ENCODE measurements around the gene ZMYND11. TPM values are rescaled to one million over a fixed set of nuclear protein-coding genes. Genes with fewer than 3 reads are reported as not detected.
A peak's percentile ranks its signal among the peaks of the same experiment; 100 is the strongest.

Gene ZMYND11
- total and polyA plus RNA-seq, 8 donors = 11.9 to 288 (median 42.4) TPM

- DNase-seq = no peak
- Histone ChIP-seq H3K4me1 (peaks cover 0 to 6% (median 0%) of the 10 kb centered on the region in 4 donors), H3K27me3 (no peaks in the 10 kb centered on the region), H3K36me3 (peaks cover 2 to 36% (median 31%) of the 10 kb centered on the region in 4 donors), H3K27ac (no peak overlapping the region), H3K9me3 (no peaks in the 10 kb centered on the region), H3K4me3 (no peak overlapping the region)
- no peak for TF ChIP-seq POLR2AphosphoS5 (IDR thresholded peaks at IDR 0.05)
- intact Hi-C loops (cut with DNase I; ENCODE audit: low total_unique reads) = no loop called here
- WGBS, 5 donors = 72 to 80% (median 79%) methylated on average over 9 of the region's 9 CpGs
These were observed 99.6 kb downstream of the ZMYND11 start for GRCh38 chr10:234708-235406.

GRCh38 chr10:235915-236314 is 100.7 kb downstream of the ZMYND11 start:
- WGBS, 5 donors = 78 to 91% (median 85%) methylated on average over 3 of the region's 3 CpGs
- no peak for TF ChIP-seq POLR2A (IDR thresholded peaks at IDR 0.05)
- TF ChIP-seq EP300 (IDR thresholded peaks at IDR 0.05) = no peak
- TF ChIP-seq POLR2AphosphoS5 (IDR thresholded peaks at IDR 0.05) = no peak
- Histone ChIP-seq H3K4me1 (peaks cover 0 to 6% (median 0%) of the 10 kb centered on the region in 4 donors), H3K27me3 (no peaks in the 10 kb centered on the region), H3K9me3 (no peaks in the 10 kb centered on the region), H3K36me3 (peaks cover 10 to 46% (median 41%) of the 10 kb centered on the region in 4 donors), H3K27ac (no peak overlapping the region), H3K4me3 (no peak overlapping the region)
- peak in 1 of 2 donors; percentile 20 for DNase-seq
- intact Hi-C loops (cut with DNase I; ENCODE audit: low total_unique reads) = no loop called here

DNA sequence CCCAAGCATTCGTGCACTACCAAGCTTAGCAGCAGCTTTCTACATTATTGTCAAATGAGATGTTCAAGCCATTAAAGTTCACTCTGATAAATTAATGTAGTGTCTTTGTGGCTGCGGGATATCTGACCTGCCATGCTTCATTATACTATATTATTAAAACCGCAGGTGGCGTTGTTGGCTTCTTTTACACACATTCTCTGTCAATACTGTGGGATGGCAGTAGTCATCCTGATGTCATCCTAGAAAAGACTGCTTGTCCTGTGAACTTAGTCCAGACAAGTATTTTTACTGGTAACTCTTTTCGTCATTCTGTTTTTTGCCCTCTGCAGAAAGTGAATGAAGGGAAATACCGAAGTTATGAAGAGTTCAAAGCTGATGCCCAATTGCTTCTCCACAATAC is 103.9 kb downstream of the ZMYND11 start:
- no peak for DNase-seq
- Histone ChIP-seq H3K27me3 (no peaks in the 10 kb centered on the region), H3K9me3 (no peaks in the 10 kb centered on the region), H3K36me3 (peaks cover 10 to 73% (median 67%) of the 10 kb centered on the region in 4 donors), H3K27ac (no peak overlapping the region), H3K4me3 (no peak overlapping the region), H3K4me1 (peaks cover 0 to 10% (median 0%) of the 10 kb centered on the region in 4 donors)
- WGBS, 5 donors = 94 to 97% (median 96%) methylated on average over 6 of the region's 6 CpGs
- intact Hi-C loops (cut with DNase I; ENCODE audit: low total_unique reads) = no loop called here
- TF ChIP-seq POLR2A (IDR thresholded peaks at IDR 0.05) (no peak), POLR2AphosphoS5 (IDR thresholded peaks at IDR 0.05) (no peak), EP300 (IDR thresholded peaks at IDR 0.05) (no peak), CTCF (IDR thresholded peaks at IDR 0.05) (no peak)

DNA sequence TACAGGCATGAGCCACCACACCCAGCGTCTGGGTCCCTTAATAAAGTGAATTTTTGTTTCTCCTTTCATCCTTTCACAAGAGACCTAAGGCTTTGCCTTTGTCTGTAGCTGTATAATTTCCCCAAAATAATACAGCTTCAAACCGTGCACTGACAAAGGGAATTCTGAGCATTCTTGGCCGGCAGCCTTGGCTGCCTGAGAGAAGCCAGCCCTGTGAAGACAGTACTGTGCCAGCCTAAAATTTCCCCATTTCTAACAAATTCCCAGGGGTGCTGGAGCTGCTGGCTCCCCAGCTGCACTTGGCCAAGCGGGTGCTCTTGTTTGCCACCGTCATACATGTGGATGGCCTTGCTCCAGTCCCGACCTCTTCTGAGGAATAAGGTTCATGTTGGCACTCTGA is 106.2 kb downstream of the ZMYND11 start:
- Histone ChIP-seq H3K27ac (peak overlapping the region in 1 of 5 donors; percentile 10), H3K4me3 (no peak overlapping the region), H3K9me3 (no peaks in the 10 kb centered on the region), H3K27me3 (no peaks in the 10 kb centered on the region), H3K4me1 (peaks cover 0 to 11% (median 0%) of the 10 kb centered on the region in 4 donors), H3K36me3 (peaks cover 11 to 88% (median 75%) of the 10 kb centered on the region in 4 donors)
- 79 to 93% (median 87%) methylated on average over 6 of the region's 6 CpGs for WGBS, 5 donors
- TF ChIP-seq CTCF (IDR thresholded peaks at IDR 0.05) = no peak
- TF ChIP-seq EP300 (IDR thresholded peaks at IDR 0.05) = no peak
- no peak for TF ChIP-seq POLR2AphosphoS5 (IDR thresholded peaks at IDR 0.05)
- TF ChIP-seq POLR2A (IDR thresholded peaks at IDR 0.05) = no peak
- intact Hi-C loops (cut with DNase I; ENCODE audit: low total_unique reads) = no loop called here
- DNase-seq = no peak

DNA sequence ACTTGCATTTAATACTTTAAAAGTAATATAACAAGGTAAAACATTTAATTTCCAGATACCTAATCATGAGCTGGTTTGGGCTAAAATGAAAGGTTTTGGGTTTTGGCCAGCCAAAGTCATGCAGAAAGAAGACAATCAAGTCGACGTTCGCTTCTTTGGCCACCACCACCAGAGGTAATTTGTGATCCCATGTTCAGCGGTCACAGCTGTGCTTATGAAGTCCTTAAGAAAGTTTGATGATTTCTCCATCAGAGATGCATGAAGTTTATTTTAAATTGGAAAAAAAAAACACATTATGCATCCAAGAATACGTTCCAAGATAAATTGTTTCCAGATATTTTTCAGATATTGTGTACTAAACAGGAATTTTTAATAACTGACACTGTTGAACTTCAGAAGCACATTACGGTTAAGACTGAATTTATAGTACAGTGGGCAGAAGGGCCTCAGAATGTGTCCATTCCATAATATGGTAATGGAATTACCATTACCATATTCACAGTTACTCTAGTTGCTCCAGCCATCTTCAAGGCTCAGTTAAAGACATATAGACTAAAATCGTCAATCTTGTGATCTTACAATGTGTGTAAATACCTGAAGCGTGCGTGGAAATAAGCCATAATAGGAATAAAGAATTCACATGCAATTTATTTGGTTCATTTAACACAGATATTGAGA is 106.8 kb downstream of the ZMYND11 start:
- intact Hi-C loops (cut with DNase I; ENCODE audit: low total_unique reads) = no loop called here
- H3K27me3 ChIP-seq = no peaks in the 10 kb centered on the region
- H3K4me3 ChIP-seq = no peak overlapping the region
- H3K36me3 ChIP-seq = peaks cover 17 to 88% (median 75%) of the 10 kb centered on the region in 4 donors
- peaks cover 0 to 11% (median 0%) of the 10 kb centered on the region in 4 donors for H3K4me1 ChIP-seq
- DNase-seq = no peak
- TF ChIP-seq EP300 (IDR thresholded peaks at IDR 0.05) (no peak), POLR2AphosphoS5 (IDR thresholded peaks at IDR 0.05) (no peak), CTCF (IDR thresholded peaks at IDR 0.05) (no peak), POLR2A (IDR thresholded peaks at IDR 0.05) (no peak)
- no peak overlapping the region for H3K27ac ChIP-seq
- no peaks in the 10 kb centered on the region for H3K9me3 ChIP-seq
- whole genome bisulfite sequencing, 5 donors = 81 to 89% (median 85%) methylated on average over 9 of the region's 9 CpGs

Data from stomach (tissue), 9 donors.